Superior temporal gyrus (tissue), 1 donor: ENCODE measurements around the gene MATCAP1.
A peak's percentile ranks its signal among the peaks of the same experiment; 100 is the strongest.

Experiments
- DNase-seq: peaks from one replicate; pipeline ENCODE4 v3.0.0-alpha.2; 2016; ENCODE audit errors: extremely low spot score

Gene MATCAP1

GRCh38 chr16:67183627-67184452 lies at the start of gene MATCAP1:
Gene MATCAP1, minus strand, starts transcription at chr16:67183963. Its CDS starts 3,353 bp downstream, at chr16:67180610.
- DNase-seq, result peak; percentile 97

- no peak for DNase-seq
These were observed 47.3 kb upstream of the MATCAP1 start for GRCh38 chr16:67230809-67231660.

- no peak for DNase-seq
These were observed 46.4 kb upstream of the MATCAP1 start for GRCh38 chr16:67229906-67230808.

GRCh38 chr16:67228905-67229304 lies 45.1 kb upstream of the MATCAP1 start:
- DNase-seq, result no peak

GRCh38 chr16:67228034-67228785 lies 44.4 kb upstream of the MATCAP1 start:
- DNase-seq, result no peak

- no peak for DNase-seq
These were observed 43.8 kb upstream of the MATCAP1 start for GRCh38 chr16:67227567-67227921.

GRCh38 chr16:67226804-67227566 lies 43.2 kb upstream of the MATCAP1 start, which contains the start of gene TMEM208:
Gene TMEM208, plus strand, starts transcription at chr16:67227130. Its CDS starts 89 bp downstream, at chr16:67227219.
- DNase-seq, result peak; percentile 99

- no peak for DNase-seq
These were observed 42.6 kb upstream of the MATCAP1 start for GRCh38 chr16:67226295-67226803.

- no peak for DNase-seq
These were observed 40.2 kb upstream of the MATCAP1 start for GRCh38 chr16:67223992-67224391.

- no peak for DNase-seq
These were observed 33.1 kb upstream of the MATCAP1 start for GRCh38 chr16:67216612-67217490.

GRCh38 chr16:67215706-67216105 lies 31.9 kb upstream of the MATCAP1 start:
- no peak for DNase-seq

- DNase-seq, result no peak
These were observed 29.6 kb upstream of the MATCAP1 start for GRCh38 chr16:67213197-67214019.

GRCh38 chr16:67212766-67213165 lies 29.0 kb upstream of the MATCAP1 start:
- DNase-seq, result no peak

GRCh38 chr16:67211674-67212073 lies 27.9 kb upstream of the MATCAP1 start:
- DNase-seq, result no peak

GRCh38 chr16:67210069-67210937 lies 26.5 kb upstream of the MATCAP1 start:
- no peak for DNase-seq

- no peak for DNase-seq
These were observed 25.8 kb upstream of the MATCAP1 start for GRCh38 chr16:67209565-67209964.
